ENCODE data around the gene FAM219B. TPM values are rescaled to one million over a fixed set of nuclear protein-coding genes. Genes with fewer than 3 reads are reported as not detected.
"Not testable (repeated sequence)": the region's sequence is repeated elsewhere in the genome, so short reads cannot be mapped to it uniquely, and the experiment has no call there.

Gene FAM219B
- total and polyA plus RNA-seq, 8 donors = 12.3 to 85.3 (median 40.3) TPM

DNA sequence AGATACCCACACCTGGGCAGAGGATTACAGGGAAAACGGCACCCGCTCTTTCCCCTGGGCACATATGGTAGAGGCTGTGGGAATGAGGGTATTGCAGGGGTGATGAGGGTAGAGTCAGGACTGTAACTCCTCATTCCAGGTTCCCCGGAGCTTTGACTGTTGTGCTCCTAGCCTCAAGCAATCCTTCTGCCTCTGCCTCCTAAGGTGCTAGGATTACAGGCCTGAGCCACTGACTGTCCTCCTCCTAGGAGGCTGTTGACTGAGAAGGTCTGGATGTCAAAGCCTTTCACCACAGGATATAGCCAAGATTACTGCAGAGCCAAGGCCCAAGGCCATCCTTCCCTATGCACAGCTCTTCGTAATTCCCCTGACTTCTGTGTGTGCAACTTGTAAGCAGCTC lies 17.9 kb downstream of the FAM219B start:
- no peak for DNase-seq
- Histone ChIP-seq H3K9me3 (no peaks in the 10 kb centered on the region), H3K36me3 (peaks cover 8 to 25% (median 22%) of the 10 kb centered on the region in 4 donors), H3K4me1 (peaks cover 12 to 51% (median 35%) of the 10 kb centered on the region in 4 donors), H3K27ac (peak overlapping the region in 2 of 5 donors; percentile 86 to 90), H3K27me3 (no peaks in the 10 kb centered on the region), H3K4me3 (no peak overlapping the region)
- intact Hi-C loops (cut with DNase I; ENCODE audit: low total_unique reads) = no loop called here
- 91 to 97% (median 93%) methylated on average over 4 of the region's 4 CpGs for WGBS, 5 donors
- TF ChIP-seq POLR2A (IDR thresholded peaks at IDR 0.05) (no peak), EP300 (IDR thresholded peaks at IDR 0.05) (no peak), POLR2AphosphoS5 (IDR thresholded peaks at IDR 0.05) (no peak)
- TF ChIP-seq, protein P1, sequence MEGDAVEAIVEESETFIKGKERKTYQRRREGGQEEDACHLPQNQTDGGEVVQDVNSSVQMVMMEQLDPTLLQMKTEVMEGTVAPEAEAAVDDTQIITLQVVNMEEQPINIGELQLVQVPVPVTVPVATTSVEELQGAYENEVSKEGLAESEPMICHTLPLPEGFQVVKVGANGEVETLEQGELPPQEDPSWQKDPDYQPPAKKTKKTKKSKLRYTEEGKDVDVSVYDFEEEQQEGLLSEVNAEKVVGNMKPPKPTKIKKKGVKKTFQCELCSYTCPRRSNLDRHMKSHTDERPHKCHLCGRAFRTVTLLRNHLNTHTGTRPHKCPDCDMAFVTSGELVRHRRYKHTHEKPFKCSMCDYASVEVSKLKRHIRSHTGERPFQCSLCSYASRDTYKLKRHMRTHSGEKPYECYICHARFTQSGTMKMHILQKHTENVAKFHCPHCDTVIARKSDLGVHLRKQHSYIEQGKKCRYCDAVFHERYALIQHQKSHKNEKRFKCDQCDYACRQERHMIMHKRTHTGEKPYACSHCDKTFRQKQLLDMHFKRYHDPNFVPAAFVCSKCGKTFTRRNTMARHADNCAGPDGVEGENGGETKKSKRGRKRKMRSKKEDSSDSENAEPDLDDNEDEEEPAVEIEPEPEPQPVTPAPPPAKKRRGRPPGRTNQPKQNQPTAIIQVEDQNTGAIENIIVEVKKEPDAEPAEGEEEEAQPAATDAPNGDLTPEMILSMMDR (IDR thresholded peaks at IDR 0.05) = no peak

GRCh38 chr15:74887537-74888193 lies 19.0 kb downstream of the FAM219B start:
- intact Hi-C loops (cut with DNase I; ENCODE audit: low total_unique reads); H3K27ac ChIP-seq; H3K9me3 ChIP-seq; DNase-seq; H3K27me3 ChIP-seq; H3K4me3 ChIP-seq: not testable (repeated sequence)
- Histone ChIP-seq H3K4me1 (peaks cover 12 to 41% (median 34%) of the 10 kb centered on the region in 4 donors), H3K36me3 (peaks cover 4 to 15% (median 11%) of the 10 kb centered on the region in 4 donors)
- 73 to 94% (median 78%) methylated on average over 6 to 10 of the region's 10 CpGs for WGBS, 5 donors

DNA sequence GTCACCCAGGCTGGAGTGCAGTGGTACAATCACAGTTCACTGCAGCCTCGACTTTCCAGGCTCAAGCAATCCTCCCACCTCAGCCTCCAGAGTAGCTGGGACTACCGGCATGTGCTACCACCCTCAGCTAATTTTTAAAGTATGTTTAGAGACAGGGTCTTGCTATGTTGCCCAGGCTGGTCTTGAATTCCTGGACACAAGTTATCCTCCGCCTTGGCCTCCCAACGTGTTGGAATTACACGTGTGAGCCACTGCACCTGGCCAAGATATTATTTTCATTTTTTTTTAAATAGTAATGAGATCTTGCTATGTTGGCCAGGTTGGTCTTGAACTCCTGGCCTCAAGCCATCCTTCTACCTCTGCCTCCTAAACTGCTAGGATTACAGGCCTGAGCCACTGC lies 21.2 kb downstream of the FAM219B start:
- H3K9me3 ChIP-seq = no peaks in the 10 kb centered on the region
- TF ChIP-seq EP300 (IDR thresholded peaks at IDR 0.05) (no peak), POLR2A (IDR thresholded peaks at IDR 0.05) (no peak), POLR2AphosphoS5 (IDR thresholded peaks at IDR 0.05) (no peak)
- TF ChIP-seq, protein P1 (IDR thresholded peaks at IDR 0.05) = no peak
- H3K4me3 ChIP-seq = no peak overlapping the region
- WGBS, 5 donors = 80 to 89% (median 87%) methylated on average over 5 of the region's 5 CpGs
- H3K36me3 ChIP-seq = no peaks in the 10 kb centered on the region
- H3K4me1 ChIP-seq = peaks cover 7 to 19% (median 15%) of the 10 kb centered on the region in 4 donors
- intact Hi-C loops (cut with DNase I; ENCODE audit: low total_unique reads) = no loop called here
- DNase-seq = no peak
- H3K27me3 ChIP-seq = no peaks in the 10 kb centered on the region
- H3K27ac ChIP-seq = no peak overlapping the region

DNA sequence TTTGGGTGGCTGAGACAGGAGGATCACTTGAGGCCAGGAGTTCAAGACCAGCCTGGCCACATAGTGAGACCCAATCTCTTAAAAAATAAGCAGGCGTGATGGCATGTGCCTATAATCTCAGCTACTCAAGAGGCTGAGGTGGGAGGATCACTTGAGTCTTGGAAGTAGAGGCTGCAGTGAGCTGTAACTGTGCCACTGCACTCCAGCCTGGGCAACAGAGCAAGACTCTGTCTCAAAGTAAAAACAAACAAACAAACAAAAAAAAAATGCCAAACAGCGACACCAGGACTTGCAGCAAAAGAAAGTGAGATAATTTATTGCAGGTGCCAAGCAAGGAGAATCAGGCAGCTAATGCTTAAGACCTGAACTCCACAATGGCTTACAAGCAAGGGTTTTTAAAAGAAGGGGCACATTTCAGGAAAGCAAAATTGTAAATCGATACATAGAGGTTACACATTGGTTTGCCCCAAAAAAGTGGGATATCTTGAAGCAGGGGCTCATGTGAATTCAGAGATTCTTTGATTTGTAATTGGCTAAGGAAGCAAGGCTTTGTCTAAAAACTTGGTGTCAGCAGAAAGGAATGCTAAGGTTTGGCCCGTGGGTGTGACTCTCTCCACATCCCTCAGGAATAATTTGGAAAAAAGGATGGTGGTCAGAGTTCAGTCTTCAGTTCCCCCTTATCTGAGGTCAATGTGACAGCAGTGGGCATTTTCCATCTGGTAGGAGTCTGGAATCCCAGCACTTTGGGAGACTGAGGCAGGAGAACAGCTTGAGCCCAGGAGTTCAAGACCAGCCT lies 22.0 kb downstream of the FAM219B start:
- Histone ChIP-seq H3K4me3 (no peak overlapping the region), H3K9me3 (no peaks in the 10 kb centered on the region), H3K27ac (no peak overlapping the region), H3K36me3 (no peaks in the 10 kb centered on the region), H3K27me3 (no peaks in the 10 kb centered on the region), H3K4me1 (peaks cover 5 to 13% (median 10%) of the 10 kb centered on the region in 4 donors)
- 74 to 86% (median 80%) methylated on average over 4 of the region's 4 CpGs for WGBS, 5 donors
- no peak for DNase-seq
- TF ChIP-seq, protein P1 (IDR thresholded peaks at IDR 0.05) = no peak
- no peak for TF ChIP-seq EP300 (IDR thresholded peaks at IDR 0.05)
- no peak for TF ChIP-seq POLR2AphosphoS5 (IDR thresholded peaks at IDR 0.05)
- no peak for TF ChIP-seq POLR2A (IDR thresholded peaks at IDR 0.05)
- intact Hi-C loops (cut with DNase I; ENCODE audit: low total_unique reads) = no loop called here

All from stomach (tissue), 9 donors.